Activated T-helper 1 cell treated with anti-CD3 and anti-CD28 coated beads, Interleukin-2, amount 50 U/mL, for 16 hours (primary cell): ENCODE data around the gene NMUR1.
A peak's percentile ranks its signal among the peaks of the same experiment; 100 is the strongest.

Experiments
- DNase-seq, 2 donors: peaks; one replicate each; pipeline ENCODE4 v3.0.0-alpha.2; 2020; ENCODE audit warnings: low read depth in 1 of 2, low spot score in 1 of 2

NMUR1 gene

DNA sequence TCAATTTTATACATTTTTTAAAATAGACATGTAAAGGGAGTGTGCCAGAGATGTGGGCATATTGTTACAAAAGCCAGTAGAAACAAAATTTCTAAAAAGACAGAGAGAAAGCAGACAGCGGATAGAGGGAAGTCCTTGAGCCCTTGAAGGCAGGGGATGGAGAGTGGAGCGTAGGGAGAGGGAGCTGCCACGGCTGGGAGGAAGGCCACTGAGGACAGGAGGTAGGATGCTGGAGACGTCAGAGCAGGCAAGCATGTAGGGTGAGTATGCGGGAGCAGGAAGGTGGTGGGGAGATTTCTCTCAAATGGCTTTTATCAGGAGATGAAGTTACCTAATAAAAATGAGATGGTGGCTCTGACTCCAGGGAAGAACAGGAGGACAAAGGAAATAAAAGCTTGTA, 41.9 kb downstream of the NMUR1 start:
- DNase-seq, result no peak

GRCh38 chr2:231486851-231487596, 43.2 kb downstream of the NMUR1 start:
- no peak for DNase-seq

DNA sequence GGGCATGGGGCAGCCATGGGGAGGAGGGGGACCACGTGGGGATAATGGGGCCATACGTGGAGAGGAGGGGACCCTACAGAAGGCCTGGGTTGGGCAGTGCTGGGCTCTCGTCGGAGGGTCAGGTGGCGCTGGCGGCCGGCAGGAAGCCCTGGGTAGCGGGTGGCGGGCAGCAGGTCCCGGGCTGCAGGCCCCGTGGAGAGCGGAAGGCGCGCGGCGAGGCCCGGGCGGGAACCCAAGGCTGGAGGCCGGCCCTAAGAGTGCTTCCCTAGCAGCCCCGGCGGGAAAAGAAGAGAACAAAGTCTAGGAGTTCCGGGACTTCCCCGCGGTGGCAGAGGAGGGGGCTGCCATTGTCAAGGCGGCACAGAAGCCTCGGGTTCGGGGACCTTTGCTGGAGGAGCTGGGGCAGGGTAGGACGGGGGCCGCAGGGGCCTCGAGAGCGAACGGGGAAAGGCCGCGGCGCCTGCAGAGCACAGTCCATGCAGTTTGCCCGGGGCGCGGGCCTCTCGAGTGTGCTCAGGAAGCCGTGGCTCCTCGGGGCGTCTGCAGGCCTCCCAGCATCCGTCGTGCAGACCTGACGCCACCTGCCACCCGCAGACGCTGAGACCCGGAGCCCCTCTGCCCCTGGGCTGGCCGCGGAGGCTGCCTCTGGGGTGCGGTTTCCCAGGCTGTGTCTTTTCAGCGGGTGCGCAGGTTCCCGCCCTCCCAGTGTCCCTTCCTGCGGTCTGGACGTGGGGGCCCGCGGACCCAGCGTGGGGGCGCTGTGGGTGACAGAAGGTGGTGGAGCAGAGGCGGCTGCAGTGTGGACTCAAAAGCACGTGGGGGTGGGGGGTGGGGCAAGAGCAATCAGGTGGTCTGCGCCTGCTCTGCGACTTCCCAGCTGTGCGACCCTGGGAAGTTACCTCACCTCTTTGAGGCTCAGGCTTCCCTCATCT, 46.6 kb downstream of the NMUR1 start:
- DNase-seq, result no peak

DNA sequence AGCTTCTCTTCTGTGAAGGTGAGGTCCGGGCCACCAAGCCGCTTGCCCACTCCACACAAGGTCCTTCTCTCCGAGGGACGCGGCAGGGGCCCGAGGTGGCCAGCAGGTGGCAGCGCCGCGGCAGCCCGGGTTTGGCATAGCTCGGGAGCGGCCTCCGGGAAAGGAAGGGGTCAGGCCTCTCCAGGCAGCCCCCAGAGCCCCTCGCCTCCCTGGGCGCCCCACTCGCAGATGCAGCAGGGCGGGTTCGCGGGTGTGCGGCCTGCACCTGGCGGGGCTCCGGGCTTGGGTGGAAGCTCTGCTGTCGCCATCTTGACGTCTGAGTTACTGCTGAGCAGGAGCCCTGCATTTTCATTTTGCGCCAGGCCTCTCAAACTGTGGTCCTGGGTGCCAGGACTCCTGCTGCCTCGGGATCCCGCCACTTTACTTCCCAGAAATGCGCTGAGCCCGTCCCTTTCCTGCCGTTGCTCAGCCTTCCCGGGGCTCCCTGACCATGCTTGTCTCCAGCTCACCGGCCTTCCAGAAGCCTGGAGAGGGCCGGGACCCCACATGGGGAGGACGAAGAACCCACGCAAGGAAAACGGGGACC, 47.3 kb downstream of the NMUR1 start:
- DNase-seq, result peak; percentile 52 to 58

DNA sequence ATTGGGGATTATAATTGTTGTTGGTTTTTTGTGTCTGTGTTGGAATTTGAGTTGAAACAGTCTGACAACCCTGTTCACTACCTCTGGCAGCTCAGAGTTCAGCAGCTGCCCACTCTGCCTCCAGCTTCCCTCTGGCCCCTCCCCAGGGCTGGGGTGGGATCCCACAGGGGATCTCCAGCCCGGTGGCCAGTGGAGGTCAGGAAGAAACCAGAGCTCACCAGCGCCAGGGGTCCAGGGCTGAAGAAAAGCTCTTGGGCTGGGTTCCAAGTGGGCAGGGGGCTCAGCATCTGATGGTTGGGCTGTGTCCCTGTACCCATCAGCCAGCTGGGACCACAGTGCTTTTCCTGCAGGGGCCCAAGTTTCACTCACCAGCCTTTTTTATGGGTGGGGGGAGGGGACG, 49.5 kb downstream of the NMUR1 start:
- no peak for DNase-seq

GRCh38 chr2:231479455-231479854, 50.8 kb downstream of the NMUR1 start:
- DNase-seq, result no peak

- no peak for DNase-seq
Measured at GRCh38 chr2:231476920-231477319, 53.3 kb downstream of the NMUR1 start.

DNA sequence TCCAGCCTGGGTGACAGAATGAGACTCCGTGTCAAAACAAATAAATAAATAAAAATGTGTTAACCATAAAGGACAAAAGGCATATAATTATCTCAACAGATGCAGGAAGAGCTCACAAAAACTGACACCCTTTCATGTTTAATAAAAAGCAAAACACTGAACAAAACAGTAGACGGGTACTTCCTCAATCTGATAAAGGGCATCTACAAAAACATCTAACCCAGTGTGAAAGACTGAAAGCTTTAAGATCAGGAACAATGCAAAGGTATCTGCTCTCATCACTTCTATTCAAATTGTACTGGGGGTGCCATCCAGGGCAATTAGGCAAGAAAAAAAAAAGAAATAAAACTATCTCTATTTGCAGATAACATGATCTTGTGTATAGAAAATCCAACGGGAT, 54.3 kb downstream of the NMUR1 start:
- DNase-seq, result no peak
